Measurements from ENCODE around the gene EMC9. TPM values are rescaled to one million over a fixed set of nuclear protein-coding genes. Genes with fewer than 3 reads are reported as not detected.

EMC9 gene
- total RNA-seq, 4 donors from 2014 or later, result 6.7 to 16.3 (median 11.6) TPM

GRCh38 chr14:24139272-24139934, 2.0 kb downstream of the EMC9 start:
- no peak for TF ChIP-seq CTCF (IDR thresholded peaks at IDR 0.05; ENCODE audit: low read depth)

GRCh38 chr14:24138396-24139271, 2.8 kb downstream of the EMC9 start:
- TF ChIP-seq CTCF (IDR thresholded peaks at IDR 0.05; ENCODE audit: low read depth), result no peak

GRCh38 chr14:24137529-24138395, 3.6 kb downstream of the EMC9 start:
- TF ChIP-seq CTCF (IDR thresholded peaks at IDR 0.05; ENCODE audit: low read depth), result no peak

- no peak for TF ChIP-seq CTCF (IDR thresholded peaks at IDR 0.05; ENCODE audit: low read depth)
Measured at GRCh38 chr14:24136684-24137528, 4.5 kb downstream of the EMC9 start.

GRCh38 chr14:24135834-24136683, 5.3 kb downstream of the EMC9 start, which contains the start of gene PSME1:
Gene PSME1 (plus strand): TSS chr14:24136194. CDS start chr14:24136263, 69 bp downstream.
- TF ChIP-seq CTCF (IDR thresholded peaks at IDR 0.05; ENCODE audit: low read depth), result no peak

GRCh38 chr14:24135584-24135833, 5.9 kb downstream of the EMC9 start:
- no peak for TF ChIP-seq CTCF (IDR thresholded peaks at IDR 0.05; ENCODE audit: low read depth)
